NOMO-1 (cell line): ENCODE data around the gene SGSM2.
A peak's percentile ranks its signal among the peaks of the same experiment; 100 is the strongest.
"Not testable (repeated sequence)": the region's sequence is repeated elsewhere in the genome, so short reads cannot be mapped to it uniquely, and the experiment has no call there.

Experiments used
- DNase-seq, 2 experiments: peaks; one replicate each; lab custom pipeline; 2025; ENCODE audit not compliant: unreplicated experiment in 2 of 2; lab: John Stamatoyannopoulos, UW

Gene SGSM2

GRCh38 chr17:2336852-2337543 is at the start of gene SGSM2:
TSS of gene SGSM2 (plus strand) at chr17:2337501. CDS start at chr17:2337689, 188 bp downstream.
- peak; percentile 22 to 37 for DNase-seq

GRCh38 chr17:2289878-2290478 is 47.3 kb upstream of the SGSM2 start:
- no peak for DNase-seq

GRCh38 chr17:2292100-2292499 is 45.2 kb upstream of the SGSM2 start:
- no peak for DNase-seq

- no peak for DNase-seq
Measured at GRCh38 chr17:2295575-2295974, 41.7 kb upstream of the SGSM2 start.

GRCh38 chr17:2297023-2297422 is 40.3 kb upstream of the SGSM2 start:
- no peak for DNase-seq

GRCh38 chr17:2299136-2299535 is 38.2 kb upstream of the SGSM2 start:
- DNase-seq = no peak

- no peak for DNase-seq
Measured at GRCh38 chr17:2299756-2300155, 37.5 kb upstream of the SGSM2 start.

GRCh38 chr17:2302778-2303203 is 34.5 kb upstream of the SGSM2 start:
- no peak for DNase-seq

GRCh38 chr17:2303204-2304188 is 33.8 kb upstream of the SGSM2 start, which contains the start of the genes SMG6 and SRR:
TSS of gene SMG6 (minus strand) at chr17:2303785. CDS start at chr17:2303720, 65 bp downstream.
TSS of gene SRR (plus strand) at chr17:2303950. CDS start at chr17:2315561, 11,611 bp downstream.
- peak; percentile 75 to 82 for DNase-seq

- peak; percentile 25 to 72 for DNase-seq
Measured at GRCh38 chr17:2304931-2305330, 32.4 kb upstream of the SGSM2 start.

GRCh38 chr17:2309338-2310154 is 27.8 kb upstream of the SGSM2 start:
- DNase-seq = no peak

- DNase-seq = no peak
Measured at GRCh38 chr17:2312736-2313135, 24.6 kb upstream of the SGSM2 start.

- not testable (repeated sequence) for DNase-seq
Measured at GRCh38 chr17:2316916-2317205, 20.4 kb upstream of the SGSM2 start.

GRCh38 chr17:2317796-2318195 is 19.5 kb upstream of the SGSM2 start:
- DNase-seq = no peak

GRCh38 chr17:2319051-2319450 is 18.2 kb upstream of the SGSM2 start:
- no peak for DNase-seq

- DNase-seq = no peak
Measured at GRCh38 chr17:2321399-2321798, 15.9 kb upstream of the SGSM2 start.

- DNase-seq = no peak
Measured at GRCh38 chr17:2323629-2324314, 13.5 kb upstream of the SGSM2 start.

- no peak for DNase-seq
Measured at GRCh38 chr17:2331303-2331702, 6.0 kb upstream of the SGSM2 start.

GRCh38 chr17:2335726-2336214 is 1.5 kb upstream of the SGSM2 start:
- DNase-seq = no peak
